Right atrium auricular region (tissue), 2 donors: ENCODE data around the gene TEX38. TPM values are rescaled to one million over a fixed set of nuclear protein-coding genes. Genes with fewer than 3 reads are reported as not detected.

Experiments used
- DNase-seq: peaks from one replicate; pipeline ENCODE4 v3.0.0-alpha.2; 2019; ENCODE audit warnings: low spot score
- H3K27ac ChIP-seq, 2 donors: fragments of 200-600 bp; sonication (generic); 1 replicate in 1 of 2; 2 replicates in 1 of 2; pipeline ENCODE4 v1.5.1; 2016 to 2019
- H3K27me3 ChIP-seq, 2 donors: fragments of 200-600 bp; sonication (generic); one replicate each; pipeline versions ENCODE4 v1.5.1 to v1.6.0; 2017 to 2019
- H3K36me3 ChIP-seq: fragments of 200-600 bp; sonication (generic); one replicate; pipeline ENCODE4 v1.5.1; 2016
- H3K4me1 ChIP-seq, 2 donors: fragments of 200-600 bp; sonication (generic); one replicate each; pipeline versions ENCODE4 v1.5.1 to v1.6.0; 2017 to 2019
- H3K4me3 ChIP-seq, 2 donors: fragments of 200-600 bp; sonication (generic); 1 replicate in 1 of 2; 2 replicates in 1 of 2; pipeline ENCODE4 v1.5.1; 2017 to 2019; ENCODE audit warnings: mild to moderate bottlenecking in 1 of 2, moderate library complexity in 1 of 2
- H3K9me3 ChIP-seq, 2 donors: fragments of 200-600 bp; sonication (generic); one replicate each; pipeline ENCODE4 v1.5.1; 2019
- CTCF ChIP-seq, 2 donors: fragments of 200-600 bp; sonication (generic); IDR thresholded peaks; one replicate each; pipeline ENCODE4 v1.5.1; 2019; ENCODE audit warnings: antibody characterized with exemption in 2 of 2
- total RNA-seq, 2 donors: library from RNA; depleted of rRNA; stranded (reverse); fragments of >200 nt; gene quantifications; one replicate each; pipeline ENCODE4 v1.1.0, GENCODE V29; 2016

The TEX38 gene
- total RNA-seq, 2 donors from 2014 or later: not detected

GRCh38 chr1:46699666-46700065 lies 28.0 kb downstream of the TEX38 start:
- Histone ChIP-seq H3K9me3 (no peaks in the 10 kb centered on the region), H3K4me1 (no peaks in the 10 kb centered on the region), H3K27ac (no peak overlapping the region), H3K36me3 (peaks cover 38% of the 10 kb centered on the region), H3K27me3 (no peaks in the 10 kb centered on the region), H3K4me3 (no peak overlapping the region)
- no peak for TF ChIP-seq CTCF (IDR thresholded peaks at IDR 0.05)
- DNase-seq: no peak

GRCh38 chr1:46703927-46704641 lies 32.4 kb downstream of the TEX38 start:
- TF ChIP-seq CTCF (IDR thresholded peaks at IDR 0.05): no peak
- H3K4me1 ChIP-seq: no peaks in the 10 kb centered on the region
- H3K27ac ChIP-seq: no peak overlapping the region
- DNase-seq: no peak
- no peak overlapping the region for H3K4me3 ChIP-seq
- H3K27me3 ChIP-seq: no peaks in the 10 kb centered on the region
- no peaks in the 10 kb centered on the region for H3K9me3 ChIP-seq
- H3K36me3 ChIP-seq: peaks cover 53% of the 10 kb centered on the region

GRCh38 chr1:46705408-46705807 lies 33.8 kb downstream of the TEX38 start:
- TF ChIP-seq CTCF (IDR thresholded peaks at IDR 0.05): no peak
- Histone ChIP-seq H3K4me3 (no peak overlapping the region), H3K27ac (no peak overlapping the region), H3K36me3 (peaks cover 53% of the 10 kb centered on the region), H3K4me1 (no peaks in the 10 kb centered on the region), H3K27me3 (no peaks in the 10 kb centered on the region), H3K9me3 (no peaks in the 10 kb centered on the region)
- DNase-seq: no peak

- Histone ChIP-seq H3K36me3 (peaks cover 44% of the 10 kb centered on the region), H3K4me3 (no peak overlapping the region), H3K27me3 (no peaks in the 10 kb centered on the region), H3K27ac (no peak overlapping the region), H3K4me1 (peaks cover 0 to 2% of the 10 kb centered on the region in 2 donors), H3K9me3 (no peaks in the 10 kb centered on the region)
- no peak for DNase-seq
- TF ChIP-seq CTCF (IDR thresholded peaks at IDR 0.05): no peak
Observed at GRCh38 chr1:46708121-46708520, 36.5 kb downstream of the TEX38 start.

GRCh38 chr1:46714976-46715375 lies 43.3 kb downstream of the TEX38 start:
- Histone ChIP-seq H3K36me3 (peaks cover 15% of the 10 kb centered on the region), H3K4me3 (no peak overlapping the region), H3K9me3 (no peaks in the 10 kb centered on the region), H3K4me1 (peaks cover 0 to 35% of the 10 kb centered on the region in 2 donors), H3K27ac (no peak overlapping the region), H3K27me3 (no peaks in the 10 kb centered on the region)
- TF ChIP-seq CTCF (IDR thresholded peaks at IDR 0.05): no peak
- DNase-seq: no peak

GRCh38 chr1:46717654-46718053 lies 46.0 kb downstream of the TEX38 start:
- Histone ChIP-seq H3K27me3 (no peaks in the 10 kb centered on the region), H3K9me3 (no peaks in the 10 kb centered on the region), H3K36me3 (peaks cover 15% of the 10 kb centered on the region), H3K4me3 (peak overlapping the region; percentile 85 to 96), H3K27ac (peak overlapping the region in 1 of 2 donors; percentile 84), H3K4me1 (peaks cover 0 to 36% of the 10 kb centered on the region in 2 donors)
- DNase-seq: no peak
- TF ChIP-seq CTCF (IDR thresholded peaks at IDR 0.05): no peak
